Lower leg skin (tissue), 4 donors: Measurements from ENCODE around the gene TMPRSS3. TPM values are rescaled to one million over a fixed set of nuclear protein-coding genes. Genes with fewer than 3 reads are reported as not detected.

Experiments
- DNase-seq, 2 donors: peaks; one replicate each; pipeline ENCODE4 v3.0.0-alpha.2; 2019; ENCODE audit warnings: low spot score in 2 of 2
- H3K4me3 ChIP-seq: fragments of 200-600 bp; sonication (generic); 2 replicates; pipeline ENCODE4 v1.5.1; 2017; ENCODE audit warnings: mild to moderate bottlenecking, low read depth; ENCODE audit not compliant: poor library complexity, severe bottlenecking
- CTCF ChIP-seq, 3 donors: fragments of 450-650 bp; IDR thresholded peaks; one replicate each; pipeline ENCODE4 v1.5.1; 2016; ENCODE audit warnings: antibody characterized with exemption in 3 of 3, mild to moderate bottlenecking in 3 of 3, moderate library complexity in 2 of 3
- POLR2A ChIP-seq, 2 donors: fragments of 450-650 bp; IDR thresholded peaks; one replicate each; pipeline ENCODE4 v1.6.1; 2016 to 2017; ENCODE audit warnings: antibody characterized with exemption in 2 of 2, mild to moderate bottlenecking in 1 of 2, moderate library complexity in 1 of 2
- WGBS, 2 donors: methylation state at CpG; one replicate each; pipeline ENCODE4 v1.1.5; 2018; 5-methylcytosine and 5-hydroxymethylcytosine counted together
- intact Hi-C: fragments of 100-400 bp; cut with DNase I; formaldehyde crosslinking; loops from one replicate; pipeline ENCODE4 v1.15.0; 2023; ENCODE audit warnings: low total_unique reads
- total RNA-seq, 4 donors: library from RNA; depleted of rRNA; stranded (reverse); fragments of >200 nt; gene quantifications; one replicate each; pipeline ENCODE4 v1.1.0, GENCODE V29; 2016

TMPRSS3 gene
- total RNA-seq, 4 donors from 2014 or later: 0.19 to 0.78 (median 0.36) TPM

- TF ChIP-seq POLR2A (IDR thresholded peaks at IDR 0.05): no peak
- TF ChIP-seq CTCF (IDR thresholded peaks at IDR 0.05): no peak
- DNase-seq: no peak
- WGBS, 2 donors: 75 to 77% methylated on average over 20 to 25 of the region's 25 CpGs
These were observed 22.5 kb downstream of the TMPRSS3 start for GRCh38 chr21:42373196-42373907.

DNA sequence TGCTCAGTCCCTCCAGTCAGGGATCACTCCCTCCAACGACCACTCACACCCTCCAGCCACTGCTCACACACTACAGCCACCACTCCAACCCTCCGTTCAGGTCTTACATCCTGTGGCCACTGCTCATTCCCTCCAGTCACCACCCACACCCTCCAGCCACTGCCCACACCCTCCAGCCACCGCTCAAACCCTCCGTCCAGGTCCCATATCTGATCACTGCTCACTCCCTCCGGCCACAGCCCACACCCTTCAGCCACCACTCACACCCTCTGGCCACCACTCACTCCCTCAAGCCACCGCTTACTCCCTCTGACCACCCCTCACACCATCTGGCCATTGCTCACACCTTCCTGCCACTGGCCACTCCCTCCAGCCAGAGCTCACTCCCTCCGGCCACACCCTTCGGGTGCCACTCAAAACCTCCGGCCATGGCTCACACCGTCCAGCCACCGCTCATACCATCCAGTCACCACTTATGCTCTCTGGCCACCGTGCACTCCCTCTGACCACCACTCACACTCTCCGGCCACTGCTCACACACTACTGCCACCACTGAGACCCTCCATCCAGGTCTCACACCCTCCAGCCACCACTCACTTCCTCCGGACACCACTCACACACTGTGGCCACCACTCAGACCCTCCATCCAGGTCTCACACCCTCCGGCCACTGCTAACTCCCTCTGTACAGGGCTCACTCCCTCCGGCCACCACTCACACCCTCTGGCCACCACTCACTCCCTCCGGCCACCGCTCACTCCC lies 24.8 kb downstream of the TMPRSS3 start:
- no peak for TF ChIP-seq CTCF (IDR thresholded peaks at IDR 0.05)
- no peak for TF ChIP-seq POLR2A (IDR thresholded peaks at IDR 0.05)
- no peak for DNase-seq
- H3K4me3 ChIP-seq: no peak overlapping the region
- WGBS, 2 donors: 80 to 85% methylated on average over 18 of the region's 18 CpGs
- intact Hi-C loops: no loop called here

More at GRCh38 chr21:42373196-42373907, 22.5 kb downstream of the TMPRSS3 start:
- intact Hi-C loops: no loop called here
- no peak overlapping the region for H3K4me3 ChIP-seq

DNA sequence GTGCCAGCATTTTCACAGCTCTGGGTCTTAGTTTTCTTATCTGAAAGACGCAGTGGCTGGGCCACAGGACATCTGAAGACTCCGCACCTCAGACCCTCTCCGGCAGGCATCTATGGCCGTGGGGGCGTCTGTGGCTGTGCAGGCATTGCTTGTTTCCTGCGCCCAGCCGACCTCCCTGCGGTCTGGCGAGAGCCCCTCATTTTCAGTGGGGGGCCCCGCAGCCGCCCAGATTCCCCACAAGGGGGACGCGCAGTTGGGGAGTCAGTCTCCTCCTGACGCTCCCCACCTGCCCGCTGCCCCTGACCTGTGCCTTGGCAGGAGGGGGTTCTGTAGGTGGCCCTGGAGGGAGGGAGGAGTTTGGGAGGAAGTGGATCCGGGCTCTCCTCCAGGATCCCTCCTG lies 26.0 kb downstream of the TMPRSS3 start:
- no peak for DNase-seq
- 83 to 84% methylated on average over 16 of the region's 16 CpGs for WGBS, 2 donors
- intact Hi-C loops: no loop called here
- TF ChIP-seq CTCF (IDR thresholded peaks at IDR 0.05): no peak
- no peak for TF ChIP-seq POLR2A (IDR thresholded peaks at IDR 0.05)
- H3K4me3 ChIP-seq: no peak overlapping the region

GRCh38 chr21:42367367-42368165 lies 28.3 kb downstream of the TMPRSS3 start:
- TF ChIP-seq POLR2A (IDR thresholded peaks at IDR 0.05): no peak
- no peak for TF ChIP-seq CTCF (IDR thresholded peaks at IDR 0.05)
- WGBS, 2 donors: 83 to 84% methylated on average over 14 of the region's 14 CpGs
- intact Hi-C loops: no loop called here

GRCh38 chr21:42366292-42367010 lies 29.4 kb downstream of the TMPRSS3 start, which contains the start of gene TFF1:
Gene TFF1 (minus strand): TSS chr21:42366535. CDS start chr21:42366495, 40 bp downstream.
- 79 to 81% methylated on average over 19 of the region's 19 CpGs for WGBS, 2 donors
- no peak for TF ChIP-seq CTCF (IDR thresholded peaks at IDR 0.05)
- no peak for TF ChIP-seq POLR2A (IDR thresholded peaks at IDR 0.05)
- no peak for DNase-seq
- intact Hi-C loops: no loop called here
- H3K4me3 ChIP-seq: no peak within 1 kb of the TSS

More at GRCh38 chr21:42367367-42368165, 28.3 kb downstream of the TMPRSS3 start:
- DNase-seq: no peak
- H3K4me3 ChIP-seq: no peak overlapping the region
